Measurements from ENCODE around the gene ZBTB4.
A peak's percentile ranks its signal among the peaks of the same experiment; 100 is the strongest.
"Not testable (repeated sequence)": the region's sequence is repeated elsewhere in the genome, so short reads cannot be mapped to it uniquely, and the experiment has no call there.

Gene ZBTB4

GRCh38 chr17:7491583-7491982 is 12.2 kb upstream of the ZBTB4 start:
- DNase-seq (ENCODE audit: low read depth) = no peak

DNA sequence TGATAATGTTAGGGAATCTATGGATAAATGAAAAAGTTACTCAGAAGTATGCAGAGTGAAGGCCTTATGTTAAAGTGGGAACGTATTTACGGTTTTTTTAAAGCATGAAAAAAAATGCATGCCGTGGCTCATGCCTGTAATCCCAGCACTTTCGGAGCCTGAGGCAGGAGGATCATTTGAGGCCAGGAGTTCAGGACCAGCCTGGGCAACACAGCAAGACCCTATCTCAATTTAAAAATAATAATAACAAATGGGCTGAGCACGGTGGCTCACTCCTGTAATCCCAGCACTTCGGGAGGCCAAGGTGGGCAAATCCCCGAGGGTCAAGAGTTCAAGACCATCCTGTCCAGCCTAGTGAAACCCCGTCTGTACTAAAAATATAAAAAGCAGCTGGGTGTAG is 10.7 kb upstream of the ZBTB4 start:
- DNase-seq (ENCODE audit: low read depth) = no peak

DNA sequence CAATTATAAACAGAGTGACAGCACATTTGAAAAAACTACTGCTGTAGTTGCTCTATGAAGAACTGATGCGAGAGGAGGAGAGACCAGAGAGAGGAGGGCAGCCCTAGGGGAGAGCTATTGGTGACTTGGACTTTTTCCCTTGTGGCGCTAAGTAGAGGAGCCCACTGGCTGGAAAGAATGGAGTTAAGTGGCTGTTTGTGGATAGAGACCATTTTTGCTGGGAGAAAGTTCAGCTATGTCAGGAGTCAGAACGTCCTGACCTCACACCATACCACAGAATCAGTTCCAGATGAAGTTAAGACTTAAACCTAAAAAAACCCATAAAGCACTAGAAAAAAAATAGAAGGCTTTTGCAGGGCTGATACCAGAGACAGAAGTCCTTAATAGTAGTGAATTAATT is 6.8 kb upstream of the ZBTB4 start:
- no peak for DNase-seq (ENCODE audit: low read depth)

DNA sequence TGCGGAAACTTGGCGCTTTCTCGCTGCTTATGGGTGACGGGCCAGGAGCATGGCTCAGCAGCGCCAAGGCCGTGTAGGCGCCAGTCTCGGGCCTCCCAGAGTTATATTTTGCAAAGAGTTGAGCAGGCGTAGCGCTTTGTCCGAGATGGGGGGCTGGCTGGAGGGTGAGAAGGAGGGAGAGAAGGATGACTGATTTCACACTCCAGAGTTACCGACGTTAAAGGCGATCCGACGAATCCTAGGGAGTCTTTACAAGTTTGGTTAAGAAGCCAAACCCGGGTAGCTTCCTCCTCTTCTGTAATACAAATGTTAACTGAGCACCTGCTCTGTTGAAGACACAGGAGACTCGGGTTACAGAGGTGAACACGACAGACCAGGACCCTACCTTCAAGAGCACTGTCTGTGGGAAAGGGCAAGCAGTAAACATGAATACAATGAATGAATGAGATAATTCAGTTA is 5.5 kb upstream of the ZBTB4 start:
- no peak for DNase-seq (ENCODE audit: low read depth)

DNA sequence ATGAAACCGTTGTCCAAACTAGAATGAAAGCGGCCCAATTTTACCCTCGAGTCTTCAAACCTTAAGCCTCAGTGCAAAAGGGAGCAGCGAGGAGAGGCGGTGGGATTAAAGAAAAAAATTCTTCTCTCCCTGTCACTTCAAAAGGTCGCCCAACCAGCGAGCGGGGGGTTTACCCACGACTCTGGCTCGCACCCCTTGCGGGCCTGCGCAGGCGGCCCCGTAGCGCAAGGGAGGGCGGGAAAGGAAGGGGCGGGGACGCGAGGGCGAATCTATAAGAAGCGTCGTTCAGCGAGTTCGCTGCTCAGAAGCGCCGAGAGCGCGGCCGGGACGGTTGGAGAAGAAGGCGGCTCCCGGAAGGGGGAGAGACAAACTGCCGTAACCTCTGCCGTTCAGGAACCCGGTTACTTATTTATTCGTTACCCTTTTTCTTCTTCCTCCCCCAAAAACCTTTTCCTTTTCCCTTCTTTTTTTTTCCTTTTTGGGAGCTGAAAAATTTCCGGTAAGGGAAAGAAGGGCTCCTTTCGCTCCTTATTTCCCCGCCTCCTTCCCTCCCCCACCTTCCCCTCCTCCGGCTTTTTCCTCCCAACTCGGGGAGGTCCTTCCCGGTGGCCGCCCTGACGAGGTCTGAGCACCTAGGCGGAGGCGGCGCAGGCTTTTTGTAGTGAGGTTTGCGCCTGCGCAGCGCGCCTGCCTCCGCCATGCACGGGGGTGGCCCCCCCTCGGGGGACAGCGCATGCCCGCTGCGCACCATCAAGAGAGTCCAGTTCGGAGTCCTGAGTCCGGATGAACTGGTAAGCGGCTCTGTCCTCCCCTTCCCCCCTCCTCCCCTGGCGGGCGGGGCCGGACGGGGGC is 4.9 kb upstream of the ZBTB4 start, which contains the start of gene POLR2A:
POLR2A (plus strand) TSS at position 300 of the 852 bp plus-strand sequence.
- DNase-seq (ENCODE audit: low read depth) = peak; percentile 98

GRCh38 chr17:7483255-7484066 is 4.0 kb upstream of the ZBTB4 start:
- DNase-seq (ENCODE audit: low read depth) = peak; percentile 90

DNA sequence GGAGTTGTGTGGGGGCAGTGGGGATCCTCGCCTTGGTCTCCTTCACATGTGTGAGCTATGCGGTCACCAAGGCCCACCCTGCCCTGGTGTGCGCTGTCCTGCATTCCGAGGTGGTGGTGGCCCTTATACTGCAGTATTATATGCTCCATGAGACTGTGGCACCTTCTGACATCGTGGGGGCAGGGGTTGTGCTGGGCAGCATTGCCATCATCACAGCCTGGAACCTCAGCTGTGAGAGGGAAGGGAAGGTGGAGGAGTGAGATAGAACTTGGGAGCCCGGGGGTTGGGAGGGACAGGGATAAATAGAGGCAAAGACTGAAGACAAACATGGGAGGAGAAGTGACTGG is 3.3 kb upstream of the ZBTB4 start:
- not testable (repeated sequence) for DNase-seq (ENCODE audit: low read depth)

DNA sequence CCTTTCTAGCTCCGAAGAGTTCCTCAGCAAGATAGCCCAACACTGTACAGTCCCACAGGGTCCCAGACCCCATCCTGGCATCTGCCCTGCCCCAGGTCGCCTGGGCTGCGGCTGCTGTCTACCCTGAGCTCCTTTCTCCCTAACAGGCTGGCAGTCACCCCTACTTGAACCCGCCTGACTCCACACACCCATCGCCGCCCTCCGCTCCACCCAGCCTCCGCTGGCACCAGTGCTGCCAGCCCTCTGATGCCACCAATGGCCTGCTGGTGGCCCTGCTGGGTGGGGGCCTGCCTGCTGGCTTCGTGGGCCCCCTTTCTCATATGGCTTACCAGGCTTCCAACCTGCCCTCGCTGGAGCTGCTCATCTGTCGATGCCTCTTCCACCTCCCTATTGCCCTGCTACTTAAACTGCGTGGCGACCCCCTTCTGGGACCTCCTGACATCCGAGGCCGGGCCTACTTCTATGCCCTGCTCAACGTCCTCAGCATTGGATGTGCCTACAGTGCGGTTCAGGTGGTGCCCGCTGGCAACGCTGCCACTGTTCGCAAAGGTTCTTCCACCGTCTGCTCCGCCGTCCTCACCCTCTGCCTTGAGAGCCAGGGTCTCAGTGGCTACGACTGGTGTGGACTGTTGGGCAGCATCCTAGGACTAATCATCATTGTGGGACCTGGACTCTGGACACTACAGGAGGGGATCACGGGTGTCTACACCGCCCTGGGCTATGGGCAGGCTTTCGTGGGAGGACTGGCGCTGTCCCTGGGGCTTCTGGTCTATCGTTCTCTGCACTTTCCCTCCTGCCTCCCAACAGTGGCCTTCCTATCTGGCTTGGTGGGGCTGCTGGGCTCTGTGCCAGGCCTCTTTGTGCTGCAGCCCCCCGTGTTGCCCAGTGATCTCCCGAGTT is 2.7 kb upstream of the ZBTB4 start:
- not testable (repeated sequence) for DNase-seq (ENCODE audit: low read depth)

- not testable (repeated sequence) for DNase-seq (ENCODE audit: low read depth)
These were observed 1.8 kb upstream of the ZBTB4 start, which contains the start of gene SLC35G6 for GRCh38 chr17:7481275-7481674. Gene SLC35G6, plus strand, starts transcription at chr17:7481446. Its CDS starts 71 bp downstream, at chr17:7481517.

- no peak for DNase-seq (ENCODE audit: low read depth)
These were observed 606 bp upstream of the ZBTB4 start for GRCh38 chr17:7480089-7480384.

GRCh38 chr17:7478276-7479212 is 887 bp downstream of the ZBTB4 start:
- peak; percentile 42 for DNase-seq (ENCODE audit: low read depth)

- DNase-seq (ENCODE audit: low read depth) = peak; percentile 31
These were observed 1.8 kb downstream of the ZBTB4 start for GRCh38 chr17:7477392-7478275.

DNA sequence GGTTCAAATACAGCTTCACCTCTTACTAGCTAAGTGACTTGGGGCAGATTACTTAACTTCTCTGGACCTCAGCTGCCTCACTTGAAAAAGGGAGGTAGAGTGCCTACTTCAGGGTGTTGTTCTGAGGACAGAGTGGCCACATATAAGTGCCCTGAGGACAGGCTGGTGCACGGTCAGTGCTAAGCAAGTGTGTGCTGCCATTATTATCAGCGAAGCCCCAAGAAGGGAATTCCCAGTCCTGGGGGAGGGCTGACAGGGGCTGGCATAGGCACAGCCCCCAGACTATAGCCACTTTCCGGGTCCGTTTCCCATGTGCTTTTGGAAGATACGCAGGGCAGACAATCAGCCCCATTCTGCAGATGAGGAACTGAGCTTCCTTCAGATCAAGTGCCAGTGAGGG is 2.5 kb downstream of the ZBTB4 start:
- DNase-seq (ENCODE audit: low read depth) = no peak

DNA sequence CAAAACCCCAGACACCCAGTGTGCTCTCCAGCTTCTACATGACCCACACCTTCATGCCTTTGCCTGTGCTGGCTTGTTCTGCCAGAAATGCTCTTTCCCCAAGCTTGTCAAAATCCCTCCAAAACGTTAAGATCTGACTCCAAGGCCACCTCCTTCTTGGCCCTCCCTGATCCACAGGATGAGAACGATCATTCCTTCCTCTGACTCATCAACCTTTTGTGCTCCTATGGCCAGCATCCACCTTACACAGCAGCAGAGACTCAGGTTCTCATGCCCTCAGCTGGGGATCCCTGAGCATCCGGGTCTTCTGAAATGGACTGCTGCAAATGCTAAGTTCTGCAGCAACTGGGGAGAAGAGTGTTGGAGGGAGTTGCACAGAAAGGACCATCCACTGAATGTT is 2.9 kb downstream of the ZBTB4 start:
- no peak for DNase-seq (ENCODE audit: low read depth)

DNA sequence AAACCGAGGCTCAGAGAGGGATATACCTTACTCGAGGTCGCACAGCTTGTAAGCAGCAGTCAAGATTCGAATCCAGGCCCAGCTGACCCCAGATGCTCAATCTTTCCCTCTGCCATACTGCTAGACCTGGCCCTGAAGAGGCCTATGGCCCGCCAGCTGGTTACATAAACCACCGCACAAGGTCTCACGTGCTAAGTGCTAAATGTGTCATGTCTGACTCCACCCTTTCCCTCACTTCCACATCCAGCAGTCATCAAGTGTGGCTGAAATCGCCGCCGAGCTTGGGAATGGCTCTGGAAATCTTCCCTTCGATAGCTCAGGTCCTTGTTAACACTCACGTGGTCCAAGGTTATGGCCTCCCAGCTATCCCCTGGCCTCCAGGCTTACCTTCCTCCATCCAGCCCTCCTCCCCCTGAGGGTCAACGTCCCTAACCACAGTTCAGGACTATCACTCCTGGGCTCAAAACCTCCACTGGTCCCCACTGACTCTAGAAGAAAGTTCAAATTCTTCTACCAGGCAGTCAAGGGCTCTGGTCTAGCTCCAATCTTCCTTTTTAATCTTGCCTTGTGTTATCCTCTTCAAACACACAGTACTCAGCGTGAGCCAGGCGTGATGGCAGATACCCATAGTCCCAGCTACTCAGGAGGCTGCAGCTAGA is 3.5 kb downstream of the ZBTB4 start:
- no peak for DNase-seq (ENCODE audit: low read depth)

GRCh38 chr17:7474767-7475166 is 4.7 kb downstream of the ZBTB4 start:
- not testable (repeated sequence) for DNase-seq (ENCODE audit: low read depth)

DNA sequence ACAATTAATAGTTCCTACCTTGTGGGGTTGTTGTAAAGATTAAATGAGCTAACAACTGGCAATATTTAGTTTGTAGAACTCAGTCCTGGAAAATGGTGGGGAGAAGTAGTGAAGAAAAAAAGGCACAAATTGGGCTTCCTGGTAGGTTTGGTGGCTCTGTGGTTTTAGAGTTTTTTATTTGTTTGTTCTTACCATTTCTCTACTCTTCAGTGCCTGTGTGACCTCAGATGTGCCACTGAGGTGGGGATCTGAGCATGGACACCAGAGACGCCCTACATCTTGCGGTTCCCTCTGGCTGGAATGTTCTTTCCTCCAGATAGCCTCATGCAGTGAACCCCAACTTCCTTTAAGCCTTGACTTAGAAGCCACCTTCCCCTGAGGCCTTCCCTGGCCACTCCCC is 7.7 kb downstream of the ZBTB4 start:
- no peak for DNase-seq (ENCODE audit: low read depth)

- not testable (repeated sequence) for DNase-seq (ENCODE audit: low read depth)
These were observed 8.9 kb downstream of the ZBTB4 start for GRCh38 chr17:7470457-7470973.

- DNase-seq (ENCODE audit: low read depth) = not testable (repeated sequence)
These were observed 9.6 kb downstream of the ZBTB4 start for GRCh38 chr17:7469843-7470242.

All from stimulated activated CD8-positive, alpha-beta memory T cell treated with anti-CD3 and anti-CD28 coated beads, Interleukin-12 subunit alpha, Interleukin-12 subunit beta, amount 100 ng/mL, for 4 hours (primary cell).